Erythroblast (primary cell): ENCODE results near the gene CLDN22.

ENCODE experiments used
- GATA1 ChIP-seq: IDR thresholded peaks from 2 replicates; pipeline ENCODE4 v1.6.1; 2011; ENCODE audit warnings: low read depth, mild to moderate bottlenecking, control low read depth, low read length, moderate library complexity
- POLR2A ChIP-seq: IDR thresholded peaks from 2 replicates; pipeline ENCODE4 v1.6.1; 2011; ENCODE audit warnings: mild to moderate bottlenecking, low read length

DNA sequence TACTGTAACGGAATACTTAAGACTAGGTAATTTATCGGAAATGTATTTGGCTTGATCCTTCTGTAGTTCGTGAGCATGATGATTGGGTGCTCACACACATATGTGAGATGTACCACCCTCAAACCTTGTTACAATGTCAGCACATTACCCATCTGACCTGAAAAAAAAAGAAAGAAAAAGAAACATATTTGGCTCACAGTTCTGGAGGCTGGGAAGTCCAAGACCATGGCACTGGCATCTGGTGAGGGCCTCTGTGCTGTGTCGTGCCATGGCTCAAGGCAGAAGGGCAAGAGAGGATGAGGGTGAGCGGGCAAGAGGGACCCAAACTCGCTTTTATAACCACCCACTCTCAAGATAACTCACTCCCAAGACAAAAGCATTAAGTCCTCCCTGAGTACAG is 9.2 kb upstream of the CLDN22 start:
- TF ChIP-seq POLR2A (no peak), GATA1 (no peak)
